HEK293T (cell line): ENCODE measurements around the gene KIAA1549.

Experiments
- BHLHE40 ChIP-seq: fragments of 450-650 bp; IDR thresholded peaks from 2 replicates; pipeline ENCODE4 v1.6.1; 2016; ENCODE audit warnings: mild to moderate bottlenecking, moderate library complexity, borderline replicate concordance
- ELF4 ChIP-seq: fragments of 450-650 bp; IDR thresholded peaks from 2 replicates; pipeline ENCODE4 v1.6.1; 2017; ENCODE audit warnings: antibody characterized with exemption
- FOXA1 ChIP-seq: fragments of 450-650 bp; IDR thresholded peaks from 2 replicates; pipeline ENCODE4 v1.6.1; 2016; ENCODE audit warnings: mild to moderate bottlenecking
- FOXK2 ChIP-seq: fragments of 450-650 bp; IDR thresholded peaks from 2 replicates; pipeline ENCODE4 v1.6.1; 2016; ENCODE audit warnings: mild to moderate bottlenecking
- FOXM1 ChIP-seq: fragments of 450-650 bp; IDR thresholded peaks from 2 replicates; pipeline ENCODE4 v1.6.1; 2017; ENCODE audit warnings: mild to moderate bottlenecking, borderline replicate concordance
- HDGF ChIP-seq: fragments of 450-650 bp; IDR thresholded peaks from 2 replicates; pipeline ENCODE4 v1.6.1; 2017; ENCODE audit warnings: antibody characterized with exemption, borderline replicate concordance
- L3MBTL2 ChIP-seq: fragments of 450-650 bp; conservative IDR thresholded peaks from 2 replicates; pipeline ENCODE4 v1.6.1; 2016; ENCODE audit warnings: mild to moderate bottlenecking
- SP1 ChIP-seq: fragments of 450-650 bp; IDR thresholded peaks from 2 replicates; pipeline ENCODE4 v1.6.1; 2017
- SUZ12 ChIP-seq: fragments of 450-650 bp; IDR thresholded peaks from 2 replicates; pipeline ENCODE4 v1.6.1; 2016; ENCODE audit warnings: mild to moderate bottlenecking
- ZNF384 ChIP-seq: fragments of 450-650 bp; IDR thresholded peaks from 2 replicates; pipeline ENCODE4 v1.6.1; 2016
- TF ChIP-seq, protein P1 (sequence below): fragments of 450-650 bp; IDR thresholded peaks from 2 replicates; pipeline ENCODE4 v1.6.1; 2016

DNA sequence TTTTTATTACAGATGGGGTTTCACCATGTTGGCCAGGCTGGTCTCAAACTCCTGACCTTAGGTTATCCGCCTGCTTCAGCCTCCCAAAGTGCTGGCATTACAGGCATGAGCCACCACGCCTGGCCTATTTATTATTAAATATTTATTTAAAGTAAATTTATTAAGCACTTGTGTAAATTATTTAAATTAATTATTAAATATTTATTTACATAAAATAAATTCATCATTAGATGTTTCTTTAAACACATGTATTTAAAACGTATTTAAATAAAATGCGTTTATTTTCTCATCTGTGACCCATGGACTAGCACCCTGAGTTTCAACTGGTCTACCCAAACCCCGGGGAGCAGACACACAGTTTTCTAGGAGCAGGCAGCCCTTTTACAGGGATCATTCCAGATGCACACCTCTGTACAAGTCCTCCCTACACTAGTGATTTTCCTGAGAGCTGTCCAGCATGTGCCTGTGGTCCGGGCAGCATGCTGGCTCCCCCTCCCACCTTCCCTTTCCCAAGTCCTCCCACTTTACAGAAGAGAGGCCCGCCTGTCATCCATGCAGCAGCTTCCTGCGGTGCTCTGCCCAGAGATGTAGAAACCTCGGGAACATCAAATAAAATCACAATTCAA is 94.0 kb downstream of the KIAA1549 start:
- TF ChIP-seq L3MBTL2 (no peak), BHLHE40 (no peak), ELF4 (no peak), SUZ12 (no peak), SP1 (no peak), ZNF384 (no peak), FOXA1 (no peak), HDGF (no peak), FOXM1 (no peak), FOXK2 (no peak)
- TF ChIP-seq, protein P1, sequence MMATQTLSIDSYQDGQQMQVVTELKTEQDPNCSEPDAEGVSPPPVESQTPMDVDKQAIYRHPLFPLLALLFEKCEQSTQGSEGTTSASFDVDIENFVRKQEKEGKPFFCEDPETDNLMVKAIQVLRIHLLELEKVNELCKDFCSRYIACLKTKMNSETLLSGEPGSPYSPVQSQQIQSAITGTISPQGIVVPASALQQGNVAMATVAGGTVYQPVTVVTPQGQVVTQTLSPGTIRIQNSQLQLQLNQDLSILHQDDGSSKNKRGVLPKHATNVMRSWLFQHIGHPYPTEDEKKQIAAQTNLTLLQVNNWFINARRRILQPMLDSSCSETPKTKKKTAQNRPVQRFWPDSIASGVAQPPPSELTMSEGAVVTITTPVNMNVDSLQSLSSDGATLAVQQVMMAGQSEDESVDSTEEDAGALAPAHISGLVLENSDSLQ, result no peak
